CD4-positive, alpha-beta T cell (primary cell): Measurements from ENCODE around the gene KATNBL1. TPM values are rescaled to one million over a fixed set of nuclear protein-coding genes. Genes with fewer than 3 reads are reported as not detected.

Experiments
- ATAC-seq: fragments of 200-7000 bp; cut with Tn5 transposase; one replicate; pipeline ENCODE4 v1.10.0; 2022; ENCODE audit warnings: mild to moderate bottlenecking; ENCODE audit not compliant: poor library complexity
- CTCF ChIA-PET: fragments of 350-600 bp; sonication (Branson Sonifier 250); formaldehyde crosslinking; loops from one replicate; lab custom pipeline; 2021; ENCODE audit warnings: antibody characterized with exemption, inconsistent platforms; lab: Charles Lee
- POLR2A ChIA-PET: fragments of 350-600 bp; sonication (Branson Sonifier 250); formaldehyde crosslinking; loops from one replicate; lab custom pipeline; 2021; ENCODE audit warnings: antibody characterized with exemption, inconsistent platforms; lab: Charles Lee
- DNase-seq, 14 experiments: peaks; one replicate each; pipeline ENCODE4 v3.0.0-alpha.2; 2013 to 2020; ENCODE audit warnings: mixed read lengths in 2 of 14
- H3K27ac ChIP-seq, 2 donors: one replicate each; pipeline versions ENCODE4 v1.5.1 to v1.7.0; 2013; ENCODE audit warnings: low read length in 2 of 2, low read depth in 1 of 2, mild to moderate bottlenecking in 1 of 2
- H3K27me3 ChIP-seq, 2 experiments: 1 replicate in 1 of 2; 2 replicates in 1 of 2; pipeline versions ENCODE4 v1.6.1 to v1.7.0; 2013; ENCODE audit warnings: low read length in 2 of 2, control low read depth in 1 of 2, mild to moderate bottlenecking in 1 of 2, moderate library complexity in 1 of 2; ENCODE audit not compliant: insufficient read depth in 2 of 2, control insufficient read depth in 1 of 2
- H3K36me3 ChIP-seq: one replicate; pipeline ENCODE4 v1.6.1; 2013; ENCODE audit warnings: low read length, control low read depth; ENCODE audit not compliant: insufficient read depth
- H3K4me1 ChIP-seq: one replicate; pipeline ENCODE4 v1.6.1; 2013; ENCODE audit warnings: low read length, control low read depth; ENCODE audit not compliant: insufficient read depth
- H3K4me3 ChIP-seq: one replicate; pipeline ENCODE4 v1.5.1; 2013; ENCODE audit warnings: mild to moderate bottlenecking, low read length, moderate library complexity
- H3K9me3 ChIP-seq, 2 experiments: 1 replicate in 1 of 2; 2 replicates in 1 of 2; pipeline versions ENCODE4 v1.6.1 to v1.7.0; 2013; ENCODE audit warnings: low read length in 2 of 2, mild to moderate bottlenecking in 2 of 2, control low read depth in 1 of 2, moderate library complexity in 1 of 2; ENCODE audit not compliant: control insufficient read depth in 1 of 2, insufficient read depth in 1 of 2
- H3K27ac Mint-ChIP-seq: one replicate; pipeline ENCODE4 v1.8.0; 2020; ENCODE audit warnings: mixed read lengths
- H3K27me3 Mint-ChIP-seq: one replicate; pipeline ENCODE4 v1.8.0; 2021; ENCODE audit warnings: mixed read lengths
- H3K36me3 Mint-ChIP-seq: one replicate; pipeline ENCODE4 v1.8.0; 2021; ENCODE audit warnings: low read depth, mixed read lengths
- H3K4me1 Mint-ChIP-seq: one replicate; pipeline ENCODE4 v1.8.0; 2021; ENCODE audit warnings: low read depth, mixed read lengths
- H3K4me3 Mint-ChIP-seq: one replicate; pipeline ENCODE4 v1.8.0; 2020; ENCODE audit warnings: mild to moderate bottlenecking, mixed read lengths
- H3K9me3 Mint-ChIP-seq: one replicate; pipeline ENCODE4 v1.8.0; 2020; ENCODE audit warnings: mixed read lengths
- CTCF ChIP-seq: fragments of 200-600 bp; IDR thresholded peaks from one replicate; pipeline ENCODE4 v1.8.0; 2022; ENCODE audit warnings: antibody characterized with exemption, mild to moderate bottlenecking
- intact Hi-C, 2 experiments: fragments of 100-400 bp; cut with DNase I in 1 of 2; cut with micrococcal nuclease in 1 of 2; formaldehyde crosslinking; loops; one replicate each; pipeline versions ENCODE4 v1.15.1 to v1.9.0; 2023 to 2025; cut with DNase I, micrococcal nuclease
- total RNA-seq, 174 experiments: library from RNA in 2 of 174; stranded (reverse) in 2 of 174; gene quantifications; one replicate each; pipeline ENCODE4 v1.2.3 and lab custom pipeline; 2021 to 2026

Gene KATNBL1
- total RNA-seq, 2 experiments from 2014 or later: 13.0 to 14.6 TPM

- Mint-ChIP-seq H3K9me3 (no peaks in the 10 kb centered on the region), H3K27ac (no peak overlapping the region), H3K36me3 (no peaks in the 10 kb centered on the region), H3K27me3 (peaks cover 4% of the 10 kb centered on the region), H3K4me3 (no peak overlapping the region), H3K4me1 (no peaks in the 10 kb centered on the region)
- H3K27ac ChIP-seq: no peak overlapping the region
- POLR2A ChIA-PET: interaction anchor here (0.7 kb wide), 1 partner anchor 656 kb away, joined by 3 read pairs; no protein-coding TSS in a partner anchor
- DNase-seq (no peak), ATAC-seq (no peak)
- no peaks in the 10 kb centered on the region for H3K9me3 ChIP-seq
- CTCF ChIA-PET: no interaction called here
- H3K27me3 ChIP-seq: no peaks in the 10 kb centered on the region
- no peaks in the 10 kb centered on the region for H3K36me3 ChIP-seq
- H3K4me3 ChIP-seq: no peak overlapping the region
- no peaks in the 10 kb centered on the region for H3K4me1 ChIP-seq
- no peak for TF ChIP-seq CTCF
- intact Hi-C loops: no loop called here
Measured at GRCh38 chr15:34216527-34217270, 6.8 kb upstream of the KATNBL1 start.

DNA sequence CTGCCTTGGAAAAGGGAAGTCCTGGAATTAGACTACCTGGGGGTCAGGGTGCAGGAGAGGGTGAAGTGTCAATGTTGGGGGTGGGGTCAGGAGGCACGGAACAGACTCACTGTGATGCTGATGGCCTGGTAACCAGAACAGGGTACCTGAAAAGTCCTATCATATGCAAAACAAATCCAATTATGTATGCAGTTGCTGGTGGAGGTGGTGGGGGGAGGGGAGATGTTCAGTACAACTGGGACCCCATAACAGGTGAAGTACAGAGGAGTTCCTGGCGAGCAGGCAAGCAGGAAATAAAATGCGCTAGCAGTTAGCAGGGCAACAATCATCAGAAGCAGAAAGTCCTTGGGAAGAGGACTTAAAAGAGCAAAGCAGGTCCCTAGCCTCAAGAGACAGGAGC is 4.2 kb upstream of the KATNBL1 start:
- no peaks in the 10 kb centered on the region for H3K27me3 ChIP-seq
- intact Hi-C loops: loop anchor here in 1 of 2 experiments (5.0 kb wide), 1 partner anchor 477 kb away; no protein-coding TSS in a partner anchor
- H3K9me3 Mint-ChIP-seq: no peaks in the 10 kb centered on the region
- no peak overlapping the region for H3K27ac Mint-ChIP-seq
- no peak for ATAC-seq
- H3K4me1 ChIP-seq: peaks cover 6% of the 10 kb centered on the region
- ChIA-PET POLR2A (no interaction called here), CTCF (no interaction called here)
- H3K27ac ChIP-seq: no peak overlapping the region
- H3K27me3 Mint-ChIP-seq: peaks cover 4% of the 10 kb centered on the region
- DNase-seq: no peak
- no peaks in the 10 kb centered on the region for H3K36me3 ChIP-seq
- H3K36me3 Mint-ChIP-seq: no peaks in the 10 kb centered on the region
- no peak for TF ChIP-seq CTCF
- no peak overlapping the region for H3K4me3 Mint-ChIP-seq
- no peak overlapping the region for H3K4me3 ChIP-seq
- no peaks in the 10 kb centered on the region for H3K9me3 ChIP-seq
- H3K4me1 Mint-ChIP-seq: peaks cover 3% of the 10 kb centered on the region

- ChIA-PET POLR2A (no interaction called here), CTCF (no interaction called here)
- no peak overlapping the region for H3K4me3 Mint-ChIP-seq
- ATAC-seq (no peak), DNase-seq (no peak)
- H3K4me1 Mint-ChIP-seq: peaks cover 8% of the 10 kb centered on the region
- peaks cover 4% of the 10 kb centered on the region for H3K27me3 Mint-ChIP-seq
- intact Hi-C loops: loop anchor here in 1 of 2 experiments (5.0 kb wide), 1 partner anchor 476 kb away; no protein-coding TSS in a partner anchor
- no peaks in the 10 kb centered on the region for H3K9me3 ChIP-seq
- H3K4me1 ChIP-seq: peaks cover 8% of the 10 kb centered on the region
- H3K27ac ChIP-seq: no peak overlapping the region
- H3K27ac Mint-ChIP-seq: no peak overlapping the region
- H3K4me3 ChIP-seq: no peak overlapping the region
- TF ChIP-seq CTCF: no peak
- H3K9me3 Mint-ChIP-seq: no peaks in the 10 kb centered on the region
- no peaks in the 10 kb centered on the region for H3K27me3 ChIP-seq
- no peaks in the 10 kb centered on the region for H3K36me3 Mint-ChIP-seq
- H3K36me3 ChIP-seq: no peaks in the 10 kb centered on the region
Measured at GRCh38 chr15:34213690-34214089, 3.8 kb upstream of the KATNBL1 start.
